ENCODE results near the gene AUNIP. TPM values are rescaled to one million over a fixed set of nuclear protein-coding genes. Genes with fewer than 3 reads are reported as not detected.

Gene AUNIP
- total RNA-seq, 2 experiments from 2014 or later: 11.1 to 11.3 TPM

- ChIA-PET POLR2A (no interaction called here), CTCF (interaction anchor here (0.7 to 1.3 kb wide), 4 partner anchors 16 to 278 kb away, joined by 3 to 7 read pairs (median 3); partner anchors contain the start of genes MTFR1L, PAFAH2, PAQR7 and ZNF593)
These were observed 32.3 kb upstream of the AUNIP start for GRCh38 chr1:25891606-25892005.

GRCh38 chr1:25890239-25891034 lies 31.2 kb upstream of the AUNIP start:
- POLR2A ChIA-PET: no interaction called here
- CTCF ChIA-PET: interaction anchor here (1.1 kb wide), 1 partner anchor 107 kb away, joined by 3 read pairs; the partner anchor contains the start of gene PAFAH2

GRCh38 chr1:25889470-25889869 lies 30.2 kb upstream of the AUNIP start:
- POLR2A ChIA-PET: no interaction called here
- CTCF ChIA-PET: interaction anchor here (1.1 kb wide), 1 partner anchor 108 kb away, joined by 3 read pairs; the partner anchor contains the start of gene PAFAH2

- ChIA-PET CTCF (interaction anchor here (1.4 kb wide), 1 partner anchor 114 kb away, joined by 3 read pairs; no protein-coding TSS in a partner anchor), POLR2A (no interaction called here)
These were observed 29.2 kb upstream of the AUNIP start for GRCh38 chr1:25888426-25888987.

DNA sequence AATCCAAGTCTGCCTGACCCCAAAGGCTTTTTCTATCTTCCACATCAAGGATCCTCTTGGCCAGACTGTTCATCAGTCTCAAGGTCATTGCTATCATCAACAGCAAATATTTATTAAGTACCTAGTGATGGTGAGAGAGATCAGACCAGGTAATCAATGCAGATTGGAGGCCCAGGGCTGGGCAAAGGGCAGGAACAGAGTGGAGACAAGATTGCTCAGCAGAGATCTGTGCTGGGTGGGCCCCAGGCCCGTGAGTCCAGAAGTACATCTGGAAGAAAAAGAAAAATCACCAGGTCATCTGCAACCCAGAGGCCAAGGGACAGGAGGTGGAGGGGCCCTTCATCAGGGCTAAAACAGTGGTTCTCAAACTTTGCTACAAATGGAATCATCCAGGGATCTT lies 26.3 kb upstream of the AUNIP start:
- ChIA-PET CTCF (no interaction called here), POLR2A (no interaction called here)

DNA sequence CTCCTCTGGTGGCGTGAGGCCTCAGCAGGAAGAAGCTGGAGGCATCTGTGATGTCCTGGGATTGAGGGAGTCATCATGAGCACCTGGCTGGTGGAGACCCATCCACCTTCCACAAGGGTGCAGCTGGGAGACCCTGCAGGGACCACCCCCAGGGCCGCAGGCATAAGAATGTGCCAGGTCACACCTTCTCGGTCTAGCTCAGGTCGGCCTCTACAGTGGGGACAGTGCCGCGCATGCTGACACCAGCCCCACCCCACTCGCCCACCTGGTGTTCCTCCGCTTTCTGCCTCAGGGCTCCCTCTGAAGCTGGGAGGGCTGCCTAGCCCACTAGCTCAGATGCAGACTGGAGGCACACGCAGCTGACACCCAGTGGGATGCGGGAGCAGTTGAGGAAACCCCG lies 22.0 kb upstream of the AUNIP start:
- POLR2A ChIA-PET: no interaction called here
- CTCF ChIA-PET: interaction anchor here (2.4 kb wide), 1 partner anchor 14 kb away, joined by 10 read pairs; no protein-coding TSS in a partner anchor

- CTCF ChIA-PET: interaction anchor here (2.4 kb wide), 1 partner anchor 15 kb away, joined by 10 read pairs; no protein-coding TSS in a partner anchor
- POLR2A ChIA-PET: no interaction called here
These were observed 21.3 kb upstream of the AUNIP start for GRCh38 chr1:25880518-25880917.

DNA sequence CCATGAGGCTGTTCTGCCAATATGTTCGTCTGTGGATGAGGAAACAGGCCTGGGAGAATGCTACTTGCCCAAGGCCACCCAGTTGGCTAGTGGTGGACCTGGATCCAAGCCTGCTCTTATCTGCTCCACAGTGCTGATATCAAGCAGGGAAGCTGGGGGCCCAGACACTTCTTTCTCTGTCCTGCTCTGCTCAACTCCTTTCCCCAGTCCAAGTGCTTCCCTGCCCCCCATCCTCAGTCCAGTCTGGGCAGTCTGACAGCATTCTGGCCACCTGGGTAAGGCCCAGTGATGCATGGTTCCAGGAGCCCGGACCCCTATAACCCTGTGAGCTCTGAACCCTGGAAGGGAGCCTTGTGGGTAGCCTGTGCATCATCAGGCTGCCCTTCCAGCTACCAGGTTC lies 20.4 kb upstream of the AUNIP start:
- ChIA-PET POLR2A (no interaction called here), CTCF (no interaction called here)

DNA sequence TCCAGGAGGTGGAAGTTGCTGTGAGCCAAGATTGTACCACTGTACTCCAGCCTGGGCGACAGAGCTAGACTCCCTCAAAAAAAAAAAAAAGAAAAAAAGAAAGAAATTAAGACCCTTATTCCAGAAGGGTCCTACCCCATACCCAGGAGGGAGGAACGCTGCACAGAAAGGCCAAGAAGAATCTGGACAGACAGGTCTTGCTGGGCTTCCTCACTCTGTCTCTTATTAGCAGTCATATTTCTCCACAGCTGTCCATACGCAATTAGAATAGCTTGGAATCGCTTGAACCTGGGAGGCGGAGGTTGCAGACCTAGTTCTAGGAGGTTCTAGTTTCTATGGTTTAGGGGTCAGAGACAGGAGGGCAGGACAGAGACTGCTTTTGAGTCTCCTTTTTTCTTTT lies 19.4 kb upstream of the AUNIP start:
- POLR2A ChIA-PET: no interaction called here
- CTCF ChIA-PET: no interaction called here

DNA sequence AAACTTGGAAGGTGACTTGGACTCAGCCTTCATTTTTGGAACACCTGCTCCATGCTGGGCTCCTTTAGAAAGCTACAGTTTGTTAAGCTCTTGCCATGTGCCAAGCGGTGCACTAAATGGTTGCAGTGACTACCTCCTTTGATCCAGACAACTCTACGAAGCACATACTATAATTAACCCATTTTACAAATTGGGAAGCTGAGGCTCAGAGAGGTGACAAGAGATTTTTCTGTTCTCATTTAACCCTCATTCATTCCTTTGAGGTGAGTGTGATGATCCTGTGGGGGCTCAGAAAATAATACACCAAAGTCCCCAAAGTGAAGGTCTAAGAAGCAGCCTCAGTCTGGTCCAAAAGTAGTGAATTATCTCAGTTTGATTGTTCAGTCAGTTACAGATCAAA lies 17.9 kb upstream of the AUNIP start:
- ChIA-PET CTCF (no interaction called here), POLR2A (no interaction called here)

- CTCF ChIA-PET: interaction anchor here (1.1 to 1.5 kb wide), 2 partner anchors 17 to 19 kb away, joined by 3 to 5 read pairs; no protein-coding TSS in a partner anchor
These were observed 17.4 kb upstream of the AUNIP start for GRCh38 chr1:25876693-25877077.

DNA sequence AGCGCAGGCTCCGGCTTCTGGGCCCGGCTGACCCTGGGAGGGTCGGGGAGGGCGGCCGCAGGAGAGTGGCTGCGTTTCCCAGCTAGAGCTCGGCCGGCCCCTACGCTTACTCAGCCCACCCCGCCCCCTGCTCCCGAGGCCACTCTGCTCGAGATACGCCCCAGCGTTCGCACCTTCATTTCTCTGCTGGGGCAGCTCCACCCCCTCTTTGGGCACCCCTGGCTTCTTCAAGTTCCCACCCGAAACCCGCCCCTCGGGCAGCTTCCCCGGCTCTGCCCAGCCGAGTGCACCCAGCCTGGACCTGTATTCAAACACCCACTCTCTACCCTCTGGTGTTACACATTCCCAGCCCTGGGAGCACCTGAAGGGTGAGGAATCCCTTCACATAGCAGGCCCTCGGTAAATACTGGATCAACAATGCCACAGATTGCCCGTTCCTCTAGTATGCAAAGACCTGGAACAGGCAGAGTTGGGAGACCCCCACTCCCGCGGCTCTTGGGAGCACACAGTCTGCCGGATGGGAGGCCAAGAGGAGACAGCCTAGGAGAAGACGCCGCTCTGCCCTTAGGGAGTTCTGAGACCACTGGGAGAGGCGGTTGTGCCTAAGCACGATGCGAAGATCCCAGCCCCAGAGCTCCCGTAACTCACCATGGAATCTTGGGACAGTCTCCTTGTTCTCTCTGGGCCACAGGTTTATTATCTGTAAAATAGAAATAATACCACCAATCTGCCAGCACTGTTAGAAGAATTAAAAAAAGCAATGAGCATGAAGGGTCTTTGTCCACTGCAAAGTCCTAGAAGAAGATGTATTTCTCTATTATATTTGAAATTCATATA lies 16.8 kb upstream of the AUNIP start:
- CTCF ChIA-PET: interaction anchor here (1.0 to 1.5 kb wide), 5 partner anchors 16 to 126 kb away, joined by 3 to 5 read pairs (median 3); no protein-coding TSS in a partner anchor
- POLR2A ChIA-PET: interaction anchor here (0.5 to 1.8 kb wide), 6 partner anchors 11 to 121 kb away, joined by 3 to 8 read pairs (median 3); partner anchors contain the start of gene PAFAH2

More at GRCh38 chr1:25876693-25877077, 17.4 kb upstream of the AUNIP start:
- POLR2A ChIA-PET: interaction anchor here (0.5 kb wide), 1 partner anchor 12 kb away, joined by 3 read pairs; no protein-coding TSS in a partner anchor

- CTCF ChIA-PET: interaction anchor here (1.0 to 1.5 kb wide), 5 partner anchors 17 to 127 kb away, joined by 3 to 5 read pairs (median 3); no protein-coding TSS in a partner anchor
- POLR2A ChIA-PET: interaction anchor here (0.9 to 1.8 kb wide), 5 partner anchors 30 to 122 kb away, joined by 3 to 8 read pairs (median 3); partner anchors contain the start of genes MTFR1L and PAFAH2
These were observed 16.0 kb upstream of the AUNIP start, which contains the start of gene PAQR7 for GRCh38 chr1:25875154-25875855. Gene PAQR7 (minus strand): TSS chr1:25875708. CDS start chr1:25863839, 11,869 bp downstream.

- ChIA-PET POLR2A (interaction anchor here (1.1 to 1.8 kb wide), 3 partner anchors 55 to 123 kb away, joined by 3 to 8 read pairs (median 6); partner anchors contain the start of genes MTFR1L and PAFAH2), CTCF (interaction anchor here (1.0 to 1.5 kb wide), 3 partner anchors 20 to 127 kb away, joined by 3 to 5 read pairs (median 3); no protein-coding TSS in a partner anchor)
These were observed 15.4 kb upstream of the AUNIP start for GRCh38 chr1:25874635-25875153.

- POLR2A ChIA-PET: interaction anchor here (1.3 kb wide), 1 partner anchor 54 kb away, joined by 6 read pairs; the partner anchor contains the start of gene MTFR1L
- CTCF ChIA-PET: interaction anchor here (1.0 to 1.5 kb wide), 3 partner anchors 21 to 128 kb away, joined by 3 to 5 read pairs (median 3); no protein-coding TSS in a partner anchor
These were observed 15.0 kb upstream of the AUNIP start for GRCh38 chr1:25874209-25874608.

DNA sequence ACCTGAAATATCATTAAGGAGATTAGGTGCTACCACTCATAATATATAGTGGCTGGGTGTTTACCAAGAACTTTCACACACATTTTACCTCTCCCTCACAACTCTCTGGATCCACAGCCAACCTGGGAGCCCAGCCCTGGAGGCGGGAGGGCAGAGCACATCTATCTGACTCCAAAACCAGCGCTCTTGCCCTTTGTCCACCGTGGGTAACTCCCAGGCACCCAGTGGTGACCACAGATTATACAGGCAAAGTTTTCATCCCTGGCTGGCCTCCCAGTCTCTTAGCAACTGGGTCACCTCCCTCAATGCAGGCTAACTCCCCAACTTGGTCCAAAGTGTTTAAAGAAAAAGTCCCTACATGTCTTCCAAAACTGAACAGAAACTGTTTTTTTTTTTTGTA lies 13.9 kb upstream of the AUNIP start:
- POLR2A ChIA-PET: no interaction called here
- CTCF ChIA-PET: no interaction called here

- ChIA-PET POLR2A (no interaction called here), CTCF (interaction anchor here (0.7 kb wide), 1 partner anchor 280 kb away, joined by 3 read pairs; no protein-coding TSS in a partner anchor)
These were observed 13.5 kb upstream of the AUNIP start for GRCh38 chr1:25872713-25873112.

All from activated CD8-positive, alpha-beta memory T cell treated with anti-CD3 and anti-CD28 coated beads for 36 hours (primary cell).